ENCODE measurements around the gene STK17B. TPM values are rescaled to one million over a fixed set of nuclear protein-coding genes. Genes with fewer than 3 reads are reported as not detected.

Gene STK17B
- total and polyA plus RNA-seq, 10 of the 15 experiments (the other 5 are each of a cell fraction or from before 2014, with no cell fraction given) = 21.2 to 108 (median 53.7) TPM

DNA sequence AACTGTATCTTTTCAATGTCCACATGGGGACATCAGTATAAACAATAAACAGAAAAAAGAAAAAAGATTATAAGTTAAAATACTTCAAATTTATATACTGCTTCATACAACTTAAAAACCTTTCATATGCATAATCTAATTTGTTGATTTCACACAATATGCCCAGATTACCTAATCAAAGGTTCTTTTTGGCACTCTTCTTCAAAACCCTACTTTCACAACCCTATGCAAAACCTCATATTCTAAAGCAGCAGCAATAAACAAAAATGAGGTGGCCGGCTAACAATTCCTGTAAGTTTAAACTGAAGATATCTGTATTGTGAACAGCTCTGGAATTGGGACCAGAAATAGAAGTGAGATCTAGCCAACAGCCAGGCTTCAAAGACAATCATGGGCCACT lies 28.6 kb downstream of the STK17B start (continued):
- TF ChIP-seq MAX (IDR thresholded peaks at IDR 0.05; ENCODE audit: low read depth, low read length) = no peak

GRCh38 chr2:196140213-196140612 lies 31.2 kb downstream of the STK17B start:
- ChIA-PET CTCF (interaction anchor here (1.0 kb wide), 2 partner anchors 28 to 63 kb away, joined by 3 to 4 read pairs; no protein-coding TSS in a partner anchor), SMC1A (ENCODE audit: uncharacterized antibody, unreplicated experiment) (interaction anchor here (0.6 to 1.8 kb wide), 2 partner anchors 13 to 62 kb away, joined by 3 to 5 read pairs; no protein-coding TSS in a partner anchor), POLR2A (interaction anchor here (0.6 to 0.7 kb wide), 3 partner anchors 20 to 194 kb away, joined by 3 to 10 read pairs (median 5); no protein-coding TSS in a partner anchor), RAD21 (ENCODE audit: unreplicated experiment) (interaction anchor here (0.7 to 3.5 kb wide), 3 partner anchors 32 to 136 kb away, joined by 3 to 8 read pairs (median 5); no protein-coding TSS in a partner anchor)
- intact Hi-C loops (cut with micrococcal nuclease; ENCODE audit: unreplicated experiment) (no loop called here), in situ Hi-C loops (cut with MboI) (no loop called here)
- H3K4me3 ChIP-seq = no peak overlapping the region
- H3K36me3 ChIP-seq (ENCODE audit: control insufficient read depth in 2 of 2, insufficient read depth in 2 of 2, low read length in 1 of 2) = peaks cover 10 to 58% of the 10 kb centered on the region in 2 experiments
- H3K27me3 ChIP-seq (replicated peaks in 1 of 2; ENCODE audit: control insufficient read depth in 2 of 2, insufficient read depth in 2 of 2, low read length in 1 of 2) = no peaks in the 10 kb centered on the region
- peaks cover 4% of the 10 kb centered on the region for H3K9me3 ChIP-seq (replicated peaks; ENCODE audit: control insufficient read depth, insufficient read depth, low read length)
- TF ChIP-seq POLR2AphosphoS5 (IDR thresholded peaks at IDR 0.05; ENCODE audit: low read length) (peak; percentile 51; the same call in 1 of the 2 replicates), MEF2B (IDR thresholded peaks at IDR 0.05; ENCODE audit: partially characterized antibody, poor library complexity, severe bottlenecking) (no peak)
- H4K20me1 ChIP-seq (ENCODE audit: control insufficient read depth, insufficient read depth) = no peaks in the 10 kb centered on the region
- H3K79me2 ChIP-seq (ENCODE audit: control insufficient read depth, insufficient read depth, low read length) = no peaks in the 10 kb centered on the region; the same call in 1 of the 2 replicates
- no peaks in the 10 kb centered on the region for H3K4me1 ChIP-seq (ENCODE audit: control insufficient read depth, insufficient read depth, low read length)
- no peak overlapping the region for H2AFZ ChIP-seq (ENCODE audit: control insufficient read depth, low read depth, low read length)
- ATAC-seq (no peak), DNase-seq (ENCODE audit: low read depth, low spot score) (no peak), FAIRE-seq (no peak)
- no peak overlapping the region for H3K27ac ChIP-seq (ENCODE audit: control insufficient read depth, insufficient read depth)
- no peak overlapping the region for H3K9ac ChIP-seq (ENCODE audit: control insufficient read depth, insufficient read depth, low read length)
- H3K4me2 ChIP-seq (ENCODE audit: control insufficient read depth, insufficient read depth) = no peak overlapping the region
- no TSS peak for BruUV-seq (replicated peaks)

- no peak for ATAC-seq
- Histone ChIP-seq H3K9ac (ENCODE audit: control insufficient read depth, insufficient read depth, low read length) (no peak overlapping the region), H3K36me3 (ENCODE audit: control insufficient read depth in 2 of 2, insufficient read depth in 2 of 2, low read length in 1 of 2) (peaks cover 7 to 42% of the 10 kb centered on the region in 2 experiments), H3K27me3 (replicated peaks in 1 of 2; ENCODE audit: control insufficient read depth in 2 of 2, insufficient read depth in 2 of 2, low read length in 1 of 2) (no peaks in the 10 kb centered on the region), H2AFZ (ENCODE audit: control insufficient read depth, low read depth, low read length) (no peak overlapping the region), H4K20me1 (ENCODE audit: control insufficient read depth, insufficient read depth) (no peaks in the 10 kb centered on the region), H3K4me1 (ENCODE audit: control insufficient read depth, insufficient read depth, low read length) (no peaks in the 10 kb centered on the region), H3K4me2 (ENCODE audit: control insufficient read depth, insufficient read depth) (no peak overlapping the region), H3K79me2 (ENCODE audit: control insufficient read depth, insufficient read depth, low read length) (no peaks in the 10 kb centered on the region), H3K4me3 (no peak overlapping the region), H3K27ac (ENCODE audit: control insufficient read depth, insufficient read depth) (no peak overlapping the region), H3K9me3 (replicated peaks; ENCODE audit: control insufficient read depth, insufficient read depth, low read length) (peaks cover 9% of the 10 kb centered on the region)
- ChIA-PET RAD21 (ENCODE audit: unreplicated experiment) (interaction anchor here (1.1 to 3.5 kb wide), 4 partner anchors 58 to 316 kb away, joined by 3 to 8 read pairs (median 4); no protein-coding TSS in a partner anchor), CTCF (interaction anchor here (1.9 kb wide), 1 partner anchor 69 kb away, joined by 5 read pairs; the partner anchor contains the start of gene DNAH7), POLR2A (no interaction called here), SMC1A (ENCODE audit: uncharacterized antibody, unreplicated experiment) (interaction anchor here (1.3 to 2.1 kb wide), 2 partner anchors 18 to 59 kb away, joined by 5 to 8 read pairs; no protein-coding TSS in a partner anchor)
- in situ Hi-C loops (cut with MboI) = no loop called here
- DNase-seq (ENCODE audit: low read depth, low spot score) = no peak
- intact Hi-C loops (cut with micrococcal nuclease; ENCODE audit: unreplicated experiment) = no loop called here
- no peak for FAIRE-seq
- 100% methylated on average over 2 of the region's 2 CpGs for WGBS (ENCODE audit: insufficient coverage, insufficient replicate concordance, low lambda C conversion rate, missing lambda C conversion rate)
- BruUV-seq (replicated peaks) = no TSS peak
- no peak for TF ChIP-seq IKZF1 (conservative IDR thresholded peaks at IDR 0.05)
- no peak for TF ChIP-seq EGR1 (IDR thresholded peaks at IDR 0.05; ENCODE audit: borderline replicate concordance in 1 of 2, low read depth in 2 of 2, low read length in 2 of 2)
- TF ChIP-seq SMAD1 (IDR thresholded peaks at IDR 0.05; ENCODE audit: low read depth, partially characterized antibody) = no peak
- TF ChIP-seq ZNF207 (IDR thresholded peaks at IDR 0.05; ENCODE audit: borderline replicate concordance) = no peak
- TF ChIP-seq MAX (IDR thresholded peaks at IDR 0.05; ENCODE audit: low read depth, low read length) = no peak
- no peak for TF ChIP-seq ZNF622 (IDR thresholded peaks at IDR 0.05)
- TF ChIP-seq GATAD2B (conservative IDR thresholded peaks at IDR 0.05; ENCODE audit: low read depth) = no peak
- TF ChIP-seq FOXM1 (IDR thresholded peaks at IDR 0.05; ENCODE audit: low read depth, low read length) = no peak
- TF ChIP-seq POLR2AphosphoS5 (IDR thresholded peaks at IDR 0.05; ENCODE audit: low read length) = no peak
- no peak for TF ChIP-seq CBX5 (IDR thresholded peaks at IDR 0.05; ENCODE audit: low read depth)
Measured at GRCh38 chr2:196137271-196137670, 34.1 kb downstream of the STK17B start.

Data from GM12878 (cell line).